Renal cortical epithelial cell (primary cell): ENCODE measurements around the gene INTS15. TPM values are rescaled to one million over a fixed set of nuclear protein-coding genes. Genes with fewer than 3 reads are reported as not detected.

ENCODE experiments used
- total RNA-seq: library from RNA; depleted of rRNA; stranded (reverse); fragments of >200 nt; gene quantifications from 2 replicates; pipeline ENCODE4 v1.2.3, GENCODE V29; 2014

INTS15 gene
- total RNA-seq, 1 donor from 2014 or later = 11.5 TPM

Other genes starting within 250 kb of the INTS15 start
- 18.2 and 24.0 TPM in 2 replicates for gene FAM220A, start 241.1 kb upstream of the INTS15 start, total RNA-seq
- gene RAC1, start 215.5 kb upstream of the INTS15 start, total RNA-seq = 82.7 and 121 TPM in 2 replicates
- gene DAGLB, start 142.1 kb upstream of the INTS15 start, total RNA-seq = 15.6 and 36.7 TPM in 2 replicates
- gene KDELR2, start 105.9 kb upstream of the INTS15 start, total RNA-seq = 170 and 214 TPM in 2 replicates
- under 0.01 and 0.69 TPM in 2 replicates for gene GRID2IP, start 38.6 kb upstream of the INTS15 start, total RNA-seq
- gene ZDHHC4, start 12.6 kb upstream of the INTS15 start, total RNA-seq = 40.3 and 58.8 TPM in 2 replicates
- gene ZNF853, start 25.6 kb downstream of the INTS15 start, total RNA-seq = 1.7 and 9.1 TPM in 2 replicates
- gene ZNF316, start 47.3 kb downstream of the INTS15 start, total RNA-seq = 12.2 and 30.6 TPM in 2 replicates
- gene ZNF12, start 116.9 kb downstream of the INTS15 start, total RNA-seq = 15.8 and 32.3 TPM in 2 replicates
- gene RSPH10B2, start 164.1 kb downstream of the INTS15 start, total RNA-seq = 0.20 and 0.35 TPM in 2 replicates
- gene CCZ1B, start 236.3 kb downstream of the INTS15 start, total RNA-seq = 16.3 and 23.1 TPM in 2 replicates